HL-60/S4 treated with phorbol 12-myristate 13-acetate at 8.2 ng/mL for 4 days and 3 days (cell line): ENCODE measurements around the gene TCTA.

Experiments used
- in situ Hi-C: fragments of 300-500 bp; cut with MboI; formaldehyde crosslinking; loops from 2 replicates; pipeline ENCODE4 v1.15.0; 2022; ENCODE audit warnings: low sequenced_read_pairs

Gene TCTA

GRCh38 chr3:49410066-49410845 lies 2.0 kb upstream of the TCTA start:
- in situ Hi-C loops: no loop called here

GRCh38 chr3:49410846-49411534 lies 1.2 kb upstream of the TCTA start:
- in situ Hi-C loops: no loop called here

- in situ Hi-C loops: no loop called here
Observed at GRCh38 chr3:49411535-49411967, 672 bp upstream of the TCTA start.

- in situ Hi-C loops: no loop called here
Observed at GRCh38 chr3:49412632-49413337, 562 bp downstream of the TCTA start.

GRCh38 chr3:49413338-49413734 lies 1.1 kb downstream of the TCTA start:
- in situ Hi-C loops: no loop called here

- in situ Hi-C loops: no loop called here
Observed at GRCh38 chr3:49414753-49415152, 2.5 kb downstream of the TCTA start.

GRCh38 chr3:49415931-49416601 lies 3.8 kb downstream of the TCTA start:
- in situ Hi-C loops: no loop called here

GRCh38 chr3:49416867-49417266 lies 4.6 kb downstream of the TCTA start:
- in situ Hi-C loops: no loop called here

GRCh38 chr3:49417516-49418120 lies 5.4 kb downstream of the TCTA start:
- in situ Hi-C loops: no loop called here

GRCh38 chr3:49421890-49422378 lies 9.7 kb downstream of the TCTA start:
- in situ Hi-C loops: no loop called here

GRCh38 chr3:49422379-49423248 lies 10.4 kb downstream of the TCTA start, which contains the start of gene AMT:
Gene AMT, minus strand, starts transcription at chr3:49422473. Its CDS starts 23 bp downstream, at chr3:49422450.
- in situ Hi-C loops: no loop called here

GRCh38 chr3:49424816-49425215 lies 12.6 kb downstream of the TCTA start:
- in situ Hi-C loops: no loop called here

- in situ Hi-C loops: no loop called here
Observed at GRCh38 chr3:49427586-49427985, 15.4 kb downstream of the TCTA start.

GRCh38 chr3:49428752-49429080 lies 16.5 kb downstream of the TCTA start:
- in situ Hi-C loops: no loop called here

GRCh38 chr3:49434731-49435130 lies 22.5 kb downstream of the TCTA start:
- in situ Hi-C loops: no loop called here

GRCh38 chr3:49445391-49445790 lies 33.2 kb downstream of the TCTA start:
- in situ Hi-C loops: no loop called here

- in situ Hi-C loops: no loop called here
Observed at GRCh38 chr3:49453621-49454020, 41.4 kb downstream of the TCTA start.

GRCh38 chr3:49454458-49454857 lies 42.2 kb downstream of the TCTA start:
- in situ Hi-C loops: no loop called here

- in situ Hi-C loops: no loop called here
Observed at GRCh38 chr3:49454898-49455681, 42.9 kb downstream of the TCTA start.
